Activated naive CD8-positive, alpha-beta T cell treated with anti-CD3 and anti-CD28 coated beads for 36 hours (primary cell): ENCODE results near the gene OSTF1. TPM values are rescaled to one million over a fixed set of nuclear protein-coding genes. Genes with fewer than 3 reads are reported as not detected.
A peak's percentile ranks its signal among the peaks of the same experiment; 100 is the strongest.

Experiments
- DNase-seq: peaks from one replicate; pipeline ENCODE4 v3.0.0; 2021
- H3K27ac Mint-ChIP-seq: one replicate; pipeline ENCODE4 v1.8.0; 2022; ENCODE audit warnings: mild to moderate bottlenecking, moderate library complexity, mixed read lengths
- H3K27me3 Mint-ChIP-seq: one replicate; pipeline ENCODE4 v1.8.0; 2022; ENCODE audit warnings: mild to moderate bottlenecking, mixed read lengths
- H3K36me3 Mint-ChIP-seq: one replicate; pipeline ENCODE4 v1.8.0; 2021; ENCODE audit warnings: mild to moderate bottlenecking, mixed read lengths
- H3K4me1 Mint-ChIP-seq: one replicate; pipeline ENCODE4 v1.8.0; 2021; ENCODE audit warnings: mixed read lengths
- H3K4me3 Mint-ChIP-seq: one replicate; pipeline ENCODE4 v1.8.0; 2022; ENCODE audit warnings: mild to moderate bottlenecking, moderate library complexity, mixed read lengths
- H3K9me3 Mint-ChIP-seq: one replicate; pipeline ENCODE4 v1.8.0; 2022; ENCODE audit warnings: mixed read lengths
- total RNA-seq, 2 experiments: library from RNA; stranded (reverse); gene quantifications; one replicate each; pipeline ENCODE4 v1.2.3, GENCODE V29; 2021

OSTF1 gene
- total RNA-seq, 2 experiments from 2014 or later: 38.2 to 38.4 TPM

DNA sequence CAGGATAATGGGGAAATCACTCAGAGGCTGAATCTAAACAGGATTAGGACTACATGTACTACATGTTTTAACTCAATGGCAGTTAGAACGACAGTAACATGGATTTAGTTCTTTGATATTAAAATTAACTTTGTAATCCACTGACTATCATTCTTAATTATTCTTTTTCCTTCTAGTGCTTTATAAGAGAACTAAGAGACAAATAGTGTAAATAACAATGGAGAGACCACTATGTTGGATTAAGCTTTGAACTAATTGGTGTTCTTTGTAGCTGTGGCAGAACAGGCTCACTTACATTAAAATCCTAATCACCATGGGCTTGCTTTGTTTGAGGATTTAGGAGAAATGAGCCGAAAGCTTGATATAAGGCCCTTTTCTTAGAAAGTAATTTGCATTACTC, 19.1 kb upstream of the OSTF1 start:
- Mint-ChIP-seq H3K9me3 (no peaks in the 10 kb centered on the region), H3K27ac (no peak overlapping the region), H3K4me3 (no peak overlapping the region), H3K36me3 (no peaks in the 10 kb centered on the region), H3K27me3 (no peaks in the 10 kb centered on the region), H3K4me1 (peaks cover 38% of the 10 kb centered on the region)
- DNase-seq: no peak

GRCh38 chr9:75071530-75072122, 16.7 kb upstream of the OSTF1 start:
- H3K4me3 Mint-ChIP-seq: no peak overlapping the region
- H3K4me1 Mint-ChIP-seq: peaks cover 38% of the 10 kb centered on the region
- H3K27ac Mint-ChIP-seq: peak overlapping the region; percentile 72
- H3K27me3 Mint-ChIP-seq: no peaks in the 10 kb centered on the region
- no peaks in the 10 kb centered on the region for H3K9me3 Mint-ChIP-seq
- no peaks in the 10 kb centered on the region for H3K36me3 Mint-ChIP-seq
- peak; percentile 69 for DNase-seq

GRCh38 chr9:75072895-75073294, 15.4 kb upstream of the OSTF1 start:
- Mint-ChIP-seq H3K36me3 (no peaks in the 10 kb centered on the region), H3K27me3 (no peaks in the 10 kb centered on the region), H3K27ac (no peak overlapping the region), H3K9me3 (no peaks in the 10 kb centered on the region), H3K4me1 (peaks cover 40% of the 10 kb centered on the region), H3K4me3 (no peak overlapping the region)
- DNase-seq: no peak

DNA sequence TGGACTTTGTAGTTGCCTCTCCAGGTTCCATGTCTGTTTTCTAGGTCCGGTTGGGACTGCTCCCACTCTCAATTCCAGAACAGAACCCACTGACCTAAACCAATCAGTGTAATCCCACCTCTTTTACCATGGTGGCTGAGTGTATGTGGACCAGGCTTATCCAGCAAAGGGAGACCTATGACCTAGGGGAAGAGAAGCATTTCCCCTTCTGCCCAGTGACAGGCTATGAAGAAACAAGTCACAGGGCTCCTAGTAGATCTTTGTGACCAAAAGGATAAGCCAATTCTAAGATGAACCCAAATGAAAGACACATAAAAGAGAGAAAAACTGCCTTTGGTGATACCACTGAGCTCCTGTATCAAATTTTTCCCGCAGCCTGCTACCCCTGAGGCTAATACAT, 6.7 kb upstream of the OSTF1 start:
- H3K9me3 Mint-ChIP-seq: no peaks in the 10 kb centered on the region
- H3K4me1 Mint-ChIP-seq: peaks cover 29% of the 10 kb centered on the region
- peaks cover 11% of the 10 kb centered on the region for H3K36me3 Mint-ChIP-seq
- H3K4me3 Mint-ChIP-seq: no peak overlapping the region
- H3K27ac Mint-ChIP-seq: no peak overlapping the region
- DNase-seq: no peak
- no peaks in the 10 kb centered on the region for H3K27me3 Mint-ChIP-seq

GRCh38 chr9:75083188-75083970, 4.9 kb upstream of the OSTF1 start:
- H3K9me3 Mint-ChIP-seq: no peaks in the 10 kb centered on the region
- peaks cover 11% of the 10 kb centered on the region for H3K36me3 Mint-ChIP-seq
- no peaks in the 10 kb centered on the region for H3K27me3 Mint-ChIP-seq
- H3K27ac Mint-ChIP-seq: peak overlapping the region; percentile 63
- DNase-seq: peak; percentile 36
- no peak overlapping the region for H3K4me3 Mint-ChIP-seq
- peaks cover 31% of the 10 kb centered on the region for H3K4me1 Mint-ChIP-seq

DNA sequence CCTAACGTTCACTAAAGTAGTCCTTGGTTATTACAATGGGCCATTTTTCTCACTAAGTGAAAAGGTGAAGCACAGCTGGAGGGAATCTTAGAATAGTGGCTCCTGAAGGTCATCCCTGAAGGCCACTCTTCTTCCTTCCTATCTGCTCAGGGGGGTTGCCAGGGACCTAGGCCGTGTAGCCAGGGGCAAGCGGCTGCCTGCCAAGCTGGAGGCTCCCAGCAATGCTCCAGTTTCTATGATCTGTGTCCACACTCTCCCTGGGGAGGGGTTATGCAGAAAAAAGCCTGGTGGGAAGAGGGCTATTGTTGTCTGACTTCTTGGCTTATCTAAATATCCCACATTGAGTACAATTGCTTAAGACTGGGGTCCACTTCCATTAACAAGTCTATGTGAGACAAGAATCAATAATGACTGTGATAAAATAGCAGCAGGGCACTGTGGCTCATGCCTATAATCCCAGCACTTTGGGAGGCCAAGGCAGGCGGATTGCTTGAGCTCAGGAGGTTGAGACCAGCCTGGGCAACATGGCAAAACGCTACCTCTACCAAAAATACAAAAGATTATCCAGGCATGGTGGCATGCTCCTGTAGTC, 4.1 kb upstream of the OSTF1 start:
- Mint-ChIP-seq H3K4me1 (peaks cover 31% of the 10 kb centered on the region), H3K27ac (no peak overlapping the region), H3K9me3 (no peaks in the 10 kb centered on the region), H3K27me3 (no peaks in the 10 kb centered on the region), H3K36me3 (peaks cover 11% of the 10 kb centered on the region), H3K4me3 (no peak overlapping the region)
- DNase-seq: no peak

GRCh38 chr9:75085640-75086039, 2.7 kb upstream of the OSTF1 start:
- no peaks in the 10 kb centered on the region for H3K9me3 Mint-ChIP-seq
- H3K4me3 Mint-ChIP-seq: peak overlapping the region; percentile 87
- no peak for DNase-seq
- H3K36me3 Mint-ChIP-seq: peaks cover 11% of the 10 kb centered on the region
- peaks cover 44% of the 10 kb centered on the region for H3K4me1 Mint-ChIP-seq
- H3K27me3 Mint-ChIP-seq: no peaks in the 10 kb centered on the region
- peak overlapping the region; percentile 68 for H3K27ac Mint-ChIP-seq

DNA sequence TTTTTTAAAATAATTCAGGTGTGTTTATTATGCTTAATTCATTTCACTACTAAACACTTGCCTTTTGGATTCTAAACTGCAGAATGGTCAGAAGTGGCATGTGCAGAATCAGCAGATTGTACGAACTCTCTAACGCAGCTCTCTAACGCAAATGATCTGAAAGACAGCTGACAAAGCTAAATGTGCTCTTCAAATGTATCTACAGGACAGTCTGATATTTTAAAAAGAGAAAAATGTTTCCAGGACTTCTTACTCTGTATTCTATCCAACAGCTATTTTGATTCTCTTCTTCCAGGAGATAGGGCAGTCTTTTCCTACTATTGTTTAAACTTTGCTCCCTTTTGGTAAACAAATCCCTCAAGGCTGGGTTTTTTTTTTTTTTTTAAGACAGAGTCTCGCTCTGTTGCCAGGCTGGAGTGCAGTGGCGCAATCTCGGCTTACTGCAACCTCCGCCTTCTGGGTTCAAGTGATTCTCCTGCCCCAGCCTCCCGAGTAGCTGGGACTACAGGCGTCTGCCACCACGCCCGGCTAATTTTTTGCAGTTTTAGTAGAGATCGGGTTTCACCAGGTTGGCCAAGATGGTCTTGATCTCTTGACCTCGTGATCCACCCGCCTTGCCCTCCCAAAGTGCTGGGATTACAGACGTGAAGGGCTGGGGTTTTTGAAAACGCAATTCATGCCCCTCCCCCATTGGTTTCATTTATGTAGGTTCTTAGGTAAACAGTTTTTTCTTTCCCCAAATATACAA, 1.6 kb upstream of the OSTF1 start:
- DNase-seq: no peak
- Mint-ChIP-seq H3K36me3 (peaks cover 9% of the 10 kb centered on the region), H3K4me3 (peak overlapping the region; percentile 87), H3K27ac (peak overlapping the region; percentile 93), H3K9me3 (no peaks in the 10 kb centered on the region), H3K27me3 (no peaks in the 10 kb centered on the region), H3K4me1 (peaks cover 52% of the 10 kb centered on the region)

DNA sequence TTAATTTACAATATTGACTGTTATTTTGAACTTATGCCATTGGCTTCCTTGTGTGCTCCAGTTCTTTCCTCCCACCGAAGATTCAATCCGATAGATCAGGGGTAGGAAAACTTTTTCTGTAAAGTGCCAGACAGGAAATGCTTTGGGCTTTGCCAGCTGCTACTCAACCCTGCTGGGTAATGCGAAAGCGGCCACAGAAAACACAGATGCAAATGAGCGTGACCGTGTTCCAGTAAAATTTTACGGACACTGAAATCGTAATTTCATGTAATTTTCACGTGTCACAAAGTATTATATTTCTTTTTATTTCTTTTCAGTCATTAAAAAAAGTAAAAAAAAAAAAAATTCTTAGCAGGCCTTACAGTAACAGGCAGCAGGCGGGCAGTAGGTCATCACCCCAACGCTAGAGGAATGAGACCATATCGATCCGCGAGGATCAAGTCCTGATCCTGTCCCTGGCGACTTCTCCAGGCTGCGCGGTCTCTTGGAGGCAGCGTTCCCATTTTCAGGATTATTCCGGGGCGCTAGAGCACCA, 958 bp upstream of the OSTF1 start:
- peak overlapping the region; percentile 87 for H3K4me3 Mint-ChIP-seq
- peaks cover 58% of the 10 kb centered on the region for H3K4me1 Mint-ChIP-seq
- H3K9me3 Mint-ChIP-seq: no peaks in the 10 kb centered on the region
- H3K27me3 Mint-ChIP-seq: no peaks in the 10 kb centered on the region
- DNase-seq: peak; percentile 44
- peaks cover 9% of the 10 kb centered on the region for H3K36me3 Mint-ChIP-seq
- H3K27ac Mint-ChIP-seq: peak overlapping the region; percentile 93

- H3K27ac Mint-ChIP-seq: peak overlapping the region; percentile 85
- peak; percentile 16 for DNase-seq
- H3K9me3 Mint-ChIP-seq: no peaks in the 10 kb centered on the region
- H3K36me3 Mint-ChIP-seq: peaks cover 5% of the 10 kb centered on the region
- peaks cover 58% of the 10 kb centered on the region for H3K4me1 Mint-ChIP-seq
- peak overlapping the region; percentile 92 for H3K4me3 Mint-ChIP-seq
- no peaks in the 10 kb centered on the region for H3K27me3 Mint-ChIP-seq
Observed at GRCh38 chr9:75088646-75089372, 495 bp downstream of the OSTF1 start.

DNA sequence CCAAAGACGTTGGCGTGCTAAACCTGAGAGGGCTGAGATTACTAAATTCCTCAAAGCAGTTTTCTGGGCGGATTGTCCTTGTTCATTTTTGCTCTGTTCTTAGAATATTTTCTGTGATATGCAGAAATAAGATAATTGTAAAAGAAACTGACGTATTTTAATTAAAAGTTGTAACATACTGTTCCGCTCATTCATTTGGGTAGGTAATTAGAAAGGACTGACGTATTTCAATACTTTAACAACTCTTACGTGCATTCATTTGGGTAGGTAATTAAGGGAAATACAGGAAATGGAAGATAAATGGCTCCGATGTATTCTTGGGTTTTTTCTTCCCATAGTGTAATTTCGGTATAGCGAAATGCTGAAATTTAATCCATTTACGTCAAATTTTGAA, 1.1 kb downstream of the OSTF1 start:
- Mint-ChIP-seq H3K36me3 (peaks cover 5% of the 10 kb centered on the region), H3K4me3 (peak overlapping the region; percentile 92), H3K9me3 (no peaks in the 10 kb centered on the region), H3K27ac (peak overlapping the region; percentile 85), H3K4me1 (peaks cover 59% of the 10 kb centered on the region), H3K27me3 (no peaks in the 10 kb centered on the region)
- DNase-seq: no peak

DNA sequence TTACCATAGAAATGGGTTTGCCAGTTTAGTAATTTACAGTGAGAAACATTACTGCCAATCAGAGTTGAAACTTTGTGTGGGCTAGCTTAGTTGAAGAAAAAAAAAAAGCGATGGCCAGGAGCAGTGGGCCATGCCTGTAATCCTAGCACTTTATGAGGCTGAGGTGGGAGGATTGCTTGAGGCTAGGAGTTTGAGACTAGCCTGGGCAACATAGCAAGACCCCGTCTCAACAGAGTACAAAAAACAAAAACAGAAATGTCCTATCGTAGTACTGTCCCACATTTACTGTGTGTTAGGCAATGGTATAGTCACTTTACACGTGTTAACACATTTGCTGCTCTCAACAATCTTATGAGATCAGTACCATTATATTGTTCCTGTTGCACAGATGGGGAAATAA, 2.3 kb downstream of the OSTF1 start:
- Mint-ChIP-seq H3K36me3 (peaks cover 3% of the 10 kb centered on the region), H3K4me1 (peaks cover 65% of the 10 kb centered on the region), H3K9me3 (no peaks in the 10 kb centered on the region), H3K4me3 (peak overlapping the region; percentile 7), H3K27me3 (no peaks in the 10 kb centered on the region), H3K27ac (peak overlapping the region; percentile 48)
- no peak for DNase-seq

- Mint-ChIP-seq H3K27ac (peak overlapping the region; percentile 34), H3K27me3 (no peaks in the 10 kb centered on the region), H3K9me3 (no peaks in the 10 kb centered on the region), H3K4me3 (no peak overlapping the region), H3K36me3 (peaks cover 4% of the 10 kb centered on the region), H3K4me1 (peaks cover 57% of the 10 kb centered on the region)
- no peak for DNase-seq
Observed at GRCh38 chr9:75092766-75093165, 4.5 kb downstream of the OSTF1 start.

DNA sequence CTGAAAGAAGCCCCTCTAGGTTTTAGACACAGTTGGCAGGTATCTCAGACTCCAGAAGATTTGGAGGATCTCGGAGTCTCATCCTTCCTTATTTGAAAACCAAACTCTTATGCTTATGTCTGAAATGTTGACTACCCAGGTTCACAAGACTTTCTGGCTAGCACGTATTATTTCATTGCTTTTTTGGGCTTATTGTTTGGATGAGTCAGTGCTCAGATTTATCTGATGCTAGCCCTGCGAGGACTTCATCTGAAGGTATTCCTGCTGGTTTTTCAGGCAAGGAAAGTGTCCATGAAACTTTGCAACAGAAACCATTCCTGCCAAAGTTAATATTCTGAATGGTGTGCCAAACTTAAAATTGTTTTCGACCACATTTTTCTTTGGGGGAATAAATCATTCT, 8.5 kb downstream of the OSTF1 start:
- Mint-ChIP-seq H3K4me1 (peaks cover 46% of the 10 kb centered on the region), H3K4me3 (no peak overlapping the region), H3K36me3 (peaks cover 15% of the 10 kb centered on the region), H3K27ac (no peak overlapping the region), H3K27me3 (no peaks in the 10 kb centered on the region), H3K9me3 (no peaks in the 10 kb centered on the region)
- no peak for DNase-seq
